BJ (cell line): ENCODE measurements around the gene MPEG1. TPM values are rescaled to one million over a fixed set of nuclear protein-coding genes. Genes with fewer than 3 reads are reported as not detected.

Experiments used
- CTCF ChIA-PET: fragments of 350-600 bp; formaldehyde crosslinking; extraction: SDS; loops from one replicate; lab custom pipeline; 2021; ENCODE audit warnings: antibody characterized with exemption, inconsistent platforms; lab: Yijun Ruan, JAX
- POLR2A ChIA-PET: fragments of 300-600 bp; sonication (Branson Sonifier 250); formaldehyde crosslinking; extraction: SDS; loops from one replicate; lab custom pipeline; 2021; ENCODE audit warnings: antibody characterized with exemption; lab: Charles Lee
- DNase-seq: peaks from one replicate; pipeline ENCODE4 v3.0.0-alpha.2; 2011; ENCODE audit warnings: low read depth
- H3K27me3 ChIP-seq: 2 replicates; pipeline ENCODE4 v1.6.0; 2011; ENCODE audit warnings: low read length; ENCODE audit not compliant: control insufficient read depth, insufficient read depth
- H3K36me3 ChIP-seq: 2 replicates; pipeline ENCODE4 v1.5.1; 2011; ENCODE audit warnings: low read length; ENCODE audit not compliant: control insufficient read depth, insufficient read depth
- H3K4me3 ChIP-seq: 2 replicates; pipeline ENCODE4 v1.5.1; 2011; ENCODE audit warnings: low read depth, mild to moderate bottlenecking, control low read depth, low read length
- polyA plus RNA-seq: library from polyadenylated mRNA; depleted of rRNA; stranded (reverse); fragments of >200 nt; gene quantifications from 2 replicates; pipeline ENCODE4 v1.2.3, GENCODE V29; 2011
- TF ChIP-seq, protein P1 (sequence below): IDR thresholded peaks from 2 replicates; pipeline ENCODE4 v1.5.1; 2011; ENCODE audit warnings: low read depth, mild to moderate bottlenecking, control low read depth, inconsistent platforms, low read length, moderate library complexity; ENCODE audit not compliant: insufficient read depth

Gene MPEG1
- polyA plus RNA-seq, 1 experiment: not detected

DNA sequence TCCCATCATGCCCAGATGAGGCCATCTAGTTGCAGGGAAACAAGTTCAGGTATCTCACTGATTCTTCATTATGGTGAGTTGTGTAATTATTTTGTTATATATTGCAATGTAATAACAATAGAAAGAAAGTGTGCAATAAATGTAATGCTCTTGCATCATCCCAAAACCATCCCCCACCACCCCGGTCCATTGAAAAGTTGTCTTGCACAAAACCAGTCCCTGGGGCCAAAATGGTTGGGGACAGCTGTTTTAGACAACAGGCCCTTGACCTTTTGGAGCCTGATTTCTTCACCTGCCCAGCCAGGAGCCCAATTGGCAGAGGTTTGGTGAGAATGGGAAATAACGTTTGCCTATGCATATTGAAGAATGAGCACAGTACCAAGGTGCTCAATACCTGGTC lies 15.9 kb downstream of the MPEG1 start:
- Histone ChIP-seq H3K27me3 (no peaks in the 10 kb centered on the region), H3K4me3 (no peak overlapping the region), H3K36me3 (no peaks in the 10 kb centered on the region)
- POLR2A ChIA-PET: no interaction called here
- CTCF ChIA-PET: no interaction called here
- DNase-seq: no peak
- TF ChIP-seq, protein P1, sequence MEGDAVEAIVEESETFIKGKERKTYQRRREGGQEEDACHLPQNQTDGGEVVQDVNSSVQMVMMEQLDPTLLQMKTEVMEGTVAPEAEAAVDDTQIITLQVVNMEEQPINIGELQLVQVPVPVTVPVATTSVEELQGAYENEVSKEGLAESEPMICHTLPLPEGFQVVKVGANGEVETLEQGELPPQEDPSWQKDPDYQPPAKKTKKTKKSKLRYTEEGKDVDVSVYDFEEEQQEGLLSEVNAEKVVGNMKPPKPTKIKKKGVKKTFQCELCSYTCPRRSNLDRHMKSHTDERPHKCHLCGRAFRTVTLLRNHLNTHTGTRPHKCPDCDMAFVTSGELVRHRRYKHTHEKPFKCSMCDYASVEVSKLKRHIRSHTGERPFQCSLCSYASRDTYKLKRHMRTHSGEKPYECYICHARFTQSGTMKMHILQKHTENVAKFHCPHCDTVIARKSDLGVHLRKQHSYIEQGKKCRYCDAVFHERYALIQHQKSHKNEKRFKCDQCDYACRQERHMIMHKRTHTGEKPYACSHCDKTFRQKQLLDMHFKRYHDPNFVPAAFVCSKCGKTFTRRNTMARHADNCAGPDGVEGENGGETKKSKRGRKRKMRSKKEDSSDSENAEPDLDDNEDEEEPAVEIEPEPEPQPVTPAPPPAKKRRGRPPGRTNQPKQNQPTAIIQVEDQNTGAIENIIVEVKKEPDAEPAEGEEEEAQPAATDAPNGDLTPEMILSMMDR: no peak

GRCh38 chr11:59195586-59195985 lies 17.1 kb downstream of the MPEG1 start:
- DNase-seq: no peak
- Histone ChIP-seq H3K36me3 (no peaks in the 10 kb centered on the region), H3K4me3 (no peak overlapping the region), H3K27me3 (no peaks in the 10 kb centered on the region)
- CTCF ChIA-PET: interaction anchor here (1.4 to 2.4 kb wide), 2 partner anchors 9 to 11 kb away, joined by 6 to 7 read pairs; no protein-coding TSS in a partner anchor
- TF ChIP-seq, protein P1: no peak
- POLR2A ChIA-PET: no interaction called here

- ChIA-PET CTCF (interaction anchor here (0.6 to 14.0 kb wide), 5 partner anchors 8 to 35 kb away, joined by 3 to 160 read pairs (median 4); partner anchors contain the start of gene DTX4), POLR2A (no interaction called here)
- no peaks in the 10 kb centered on the region for H3K36me3 ChIP-seq
- no peaks in the 10 kb centered on the region for H3K27me3 ChIP-seq
- DNase-seq: no peak
- H3K4me3 ChIP-seq: no peak overlapping the region
- TF ChIP-seq, protein P1: no peak
Observed at GRCh38 chr11:59193587-59194130, 19.1 kb downstream of the MPEG1 start.

DNA sequence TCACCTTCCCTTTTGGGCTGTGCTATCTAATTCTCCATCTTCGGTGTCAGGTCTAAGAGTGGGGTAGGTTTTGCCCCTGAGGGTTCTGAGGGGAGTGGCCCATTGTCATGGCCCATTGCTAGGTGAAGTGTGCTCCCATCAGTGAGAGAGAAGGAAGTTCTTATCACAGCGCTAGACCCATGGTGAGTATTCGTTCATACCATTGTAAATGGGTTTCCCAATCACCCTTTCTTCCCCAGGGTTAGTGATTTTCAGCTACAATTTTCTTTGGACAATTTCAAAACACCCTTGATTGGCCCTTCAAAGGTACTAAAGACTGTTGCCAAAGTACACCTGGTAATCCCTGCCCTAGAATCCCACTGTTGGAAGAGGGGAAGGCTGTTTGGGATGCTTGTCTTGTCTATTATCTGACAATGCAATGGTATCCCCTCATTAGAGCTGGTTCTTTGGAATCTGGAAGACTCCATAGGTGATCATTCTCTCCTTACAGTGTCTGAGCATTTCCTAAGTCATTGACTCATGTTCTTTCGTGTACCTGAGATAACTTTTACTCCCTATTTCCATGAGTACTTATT lies 20.2 kb downstream of the MPEG1 start:
- no peak overlapping the region for H3K4me3 ChIP-seq
- DNase-seq: no peak
- POLR2A ChIA-PET: no interaction called here
- CTCF ChIA-PET: interaction anchor here (1.3 to 14.0 kb wide), 4 partner anchors 11 to 34 kb away, joined by 3 to 160 read pairs (median 54); partner anchors contain the start of gene DTX4
- TF ChIP-seq, protein P1: no peak
- H3K27me3 ChIP-seq: no peaks in the 10 kb centered on the region; the same call in 1 of the 2 replicates
- no peaks in the 10 kb centered on the region for H3K36me3 ChIP-seq

DNA sequence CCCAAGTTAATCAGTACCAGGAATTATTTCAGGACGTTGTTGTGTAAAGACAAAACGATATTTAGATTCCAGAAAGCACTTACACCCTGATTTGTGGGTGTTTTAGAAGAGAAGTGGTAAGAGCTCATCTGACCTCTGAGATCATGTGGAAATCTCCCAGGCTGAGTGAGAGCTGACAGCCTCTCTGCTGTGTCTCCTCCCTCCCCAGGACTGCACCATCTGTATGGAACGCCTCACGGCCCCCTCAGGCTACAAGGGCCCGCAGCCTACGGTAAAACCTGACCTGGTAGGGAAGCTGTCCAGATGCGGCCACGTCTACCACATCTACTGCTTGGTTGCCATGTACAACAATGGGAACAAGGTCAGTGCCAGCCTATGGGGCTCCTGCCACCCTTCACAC lies 20.8 kb downstream of the MPEG1 start:
- no peaks in the 10 kb centered on the region for H3K36me3 ChIP-seq
- no peak overlapping the region for H3K4me3 ChIP-seq
- CTCF ChIA-PET: interaction anchor here (1.3 to 14.0 kb wide), 4 partner anchors 12 to 33 kb away, joined by 3 to 160 read pairs (median 54); partner anchors contain the start of gene DTX4
- TF ChIP-seq, protein P1: no peak
- no peaks in the 10 kb centered on the region; the same call in 1 of the 2 replicates for H3K27me3 ChIP-seq
- POLR2A ChIA-PET: no interaction called here
- DNase-seq: no peak
